ENCODE results near the gene MICAL2. TPM values are rescaled to one million over a fixed set of nuclear protein-coding genes. Genes with fewer than 3 reads are reported as not detected.

The MICAL2 gene
- total and polyA plus RNA-seq, 3 donors from 2014 or later = 224 to 461 (median 401) TPM

GRCh38 chr11:12220305-12220704 is 109.9 kb downstream of the MICAL2 start:
- H3K27me3 ChIP-seq = no peaks in the 10 kb centered on the region
- no peaks in the 10 kb centered on the region for H3K36me3 ChIP-seq (ENCODE audit: low read depth, missing control alignments)
- intact Hi-C loops (cut with DNase I; ENCODE audit: low total_unique reads) = no loop called here
- peak; percentile 87 for DNase-seq
- WGBS, 2 donors = 43 to 74% methylated on average over 4 to 11 of the region's 11 CpGs
- H3K4me1 ChIP-seq = peaks cover 67% of the 10 kb centered on the region
- peak overlapping the region; percentile 59 to 78 for H3K27ac ChIP-seq
- H3K4me3 ChIP-seq = no peak overlapping the region
- TF ChIP-seq POLR2A (IDR thresholded peaks at IDR 0.05) = no peak
- TF ChIP-seq CTCF (IDR thresholded peaks at IDR 0.05) = no peak
- no peaks in the 10 kb centered on the region for H3K9me3 ChIP-seq

- H3K4me1 ChIP-seq = peaks cover 62% of the 10 kb centered on the region
- intact Hi-C loops (cut with DNase I; ENCODE audit: low total_unique reads) = no loop called here
- no peaks in the 10 kb centered on the region for H3K27me3 ChIP-seq
- TF ChIP-seq CTCF (IDR thresholded peaks at IDR 0.05) (no peak), POLR2A (IDR thresholded peaks at IDR 0.05) (no peak)
- H3K9me3 ChIP-seq = no peaks in the 10 kb centered on the region
- WGBS, 2 donors = 89 to 91% methylated on average over 6 of the region's 6 CpGs
- no peak for DNase-seq
- H3K27ac ChIP-seq = peak overlapping the region; percentile 59 to 78
- no peaks in the 10 kb centered on the region for H3K36me3 ChIP-seq (ENCODE audit: low read depth, missing control alignments)
- H3K4me3 ChIP-seq = no peak overlapping the region
These were observed 110.7 kb downstream of the MICAL2 start for GRCh38 chr11:12221051-12221535.

DNA sequence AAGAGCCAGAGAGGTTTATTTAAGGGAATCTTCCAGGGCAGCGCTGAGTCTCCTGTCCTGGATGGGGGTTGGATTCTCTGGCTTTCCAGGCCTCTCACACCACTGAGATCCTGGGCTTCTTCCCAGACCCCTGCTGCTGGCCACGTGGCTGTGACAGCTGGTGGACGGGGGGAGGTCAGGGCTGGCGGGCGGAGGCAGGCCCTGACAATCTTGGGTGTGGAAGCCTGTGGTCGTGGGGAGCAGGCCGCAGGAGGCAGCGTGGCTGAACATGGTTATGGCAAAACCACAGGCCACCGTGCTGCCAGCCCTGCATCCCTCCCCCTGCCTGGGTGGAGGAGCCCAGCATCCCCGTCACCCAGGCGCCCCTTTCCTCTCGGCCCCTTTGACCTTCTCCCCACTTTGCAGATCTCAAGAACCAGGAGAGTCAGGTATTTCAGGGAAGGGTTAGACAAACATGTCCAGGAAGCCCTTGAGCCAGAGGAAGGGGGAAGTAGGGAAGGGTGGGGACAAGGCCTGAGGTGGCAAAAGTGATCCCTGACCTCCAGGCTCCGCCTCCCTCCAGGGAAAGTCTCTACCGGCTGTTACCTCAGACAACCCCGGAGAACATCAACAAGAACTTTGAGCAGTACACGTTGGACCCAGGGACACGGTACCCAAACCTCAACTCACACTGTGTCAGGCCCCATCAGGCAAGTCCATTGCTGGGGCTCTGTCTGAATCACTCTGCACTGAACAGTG is 111.8 kb downstream of the MICAL2 start:
- TF ChIP-seq POLR2A (IDR thresholded peaks at IDR 0.05) (no peak), CTCF (IDR thresholded peaks at IDR 0.05) (no peak)
- H3K27me3 ChIP-seq = no peaks in the 10 kb centered on the region
- no peaks in the 10 kb centered on the region for H3K9me3 ChIP-seq
- WGBS, 2 donors = 60 to 79% methylated on average over 7 to 17 of the region's 17 CpGs
- H3K27ac ChIP-seq = peak overlapping the region; percentile 66 to 78
- H3K36me3 ChIP-seq (ENCODE audit: low read depth, missing control alignments) = no peaks in the 10 kb centered on the region
- DNase-seq = peak; percentile 74
- H3K4me1 ChIP-seq = peaks cover 51% of the 10 kb centered on the region
- intact Hi-C loops (cut with DNase I; ENCODE audit: low total_unique reads) = no loop called here
- H3K4me3 ChIP-seq = no peak overlapping the region

GRCh38 chr11:12223771-12224536 is 113.6 kb downstream of the MICAL2 start:
- Histone ChIP-seq H3K4me1 (peaks cover 37% of the 10 kb centered on the region), H3K4me3 (no peak overlapping the region), H3K9me3 (no peaks in the 10 kb centered on the region), H3K36me3 (ENCODE audit: low read depth, missing control alignments) (no peaks in the 10 kb centered on the region), H3K27ac (peak overlapping the region; percentile 31 to 78), H3K27me3 (no peaks in the 10 kb centered on the region)
- WGBS, 2 donors = 68 to 89% methylated on average over 6 to 7 of the region's 7 CpGs
- no peak for TF ChIP-seq POLR2A (IDR thresholded peaks at IDR 0.05)
- no peak for TF ChIP-seq CTCF (IDR thresholded peaks at IDR 0.05)
- intact Hi-C loops (cut with DNase I; ENCODE audit: low total_unique reads) = no loop called here
- no peak for DNase-seq
